HG02678 (cell line): ENCODE measurements around the gene PRAMEF1.
"Not testable (repeated sequence)": the region's sequence is repeated elsewhere in the genome, so short reads cannot be mapped to it uniquely, and the experiment has no call there.

Source experiments
- ATAC-seq: cut with Tn5 transposase; IDR thresholded peaks from one replicate; pipeline ENCODE4 v1.9.1; 2021; ENCODE audit warnings: mild to moderate bottlenecking, moderate library complexity; ENCODE audit not compliant: unreplicated experiment

PRAMEF1 gene

DNA sequence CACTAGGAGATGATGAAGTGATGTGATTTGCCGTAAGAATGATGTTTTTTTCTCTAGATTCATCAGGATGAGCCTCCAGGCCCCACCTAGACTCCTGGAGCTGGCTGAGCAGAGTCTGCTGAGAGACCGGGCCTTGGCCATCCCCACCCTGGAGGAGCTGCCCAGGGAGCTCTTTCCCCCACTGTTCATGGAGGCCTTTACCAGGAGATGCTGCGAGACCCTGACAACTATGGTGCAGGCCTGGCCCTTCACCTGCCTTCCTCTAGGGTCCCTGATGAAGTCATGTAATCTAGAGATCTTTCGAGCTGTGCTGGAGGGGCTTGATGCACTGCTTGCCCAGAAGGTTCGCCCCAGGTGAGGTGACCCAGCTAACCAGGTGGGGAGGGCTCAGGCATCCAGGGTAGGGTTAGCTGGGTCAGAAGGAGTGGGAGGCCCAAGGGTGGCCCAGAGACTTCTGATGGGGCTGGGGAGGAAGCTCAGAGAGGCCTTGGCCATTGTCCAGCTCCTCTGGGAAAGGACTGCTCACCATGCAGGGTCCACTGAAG lies 16.3 kb upstream of the PRAMEF1 start:
- no peak for ATAC-seq

GRCh38 chr1:12775443-12775842 lies 15.8 kb upstream of the PRAMEF1 start:
- ATAC-seq, result no peak

- ATAC-seq, result no peak
Measured at GRCh38 chr1:12776801-12777557, 14.2 kb upstream of the PRAMEF1 start.

GRCh38 chr1:12778061-12778460 lies 13.1 kb upstream of the PRAMEF1 start:
- ATAC-seq, result no peak

DNA sequence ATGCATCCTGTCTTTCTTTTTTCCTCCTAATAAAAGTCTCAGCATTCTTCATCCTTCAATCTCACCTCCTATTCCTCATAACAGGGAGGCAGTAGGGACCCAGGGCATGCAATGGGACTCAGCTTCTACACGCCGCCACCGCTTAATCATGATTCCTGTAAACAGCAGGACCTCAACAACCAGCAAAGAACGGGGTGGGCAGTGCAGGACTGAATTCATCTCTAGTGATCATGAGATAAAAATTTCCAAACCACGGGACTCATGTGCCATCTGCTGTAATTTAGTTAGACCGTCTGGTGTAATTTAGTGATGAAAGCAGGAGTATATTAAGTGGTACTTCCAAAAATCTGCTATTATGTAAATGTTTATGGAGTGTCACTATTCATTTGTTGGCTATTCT lies 12.3 kb upstream of the PRAMEF1 start:
- no peak for ATAC-seq

DNA sequence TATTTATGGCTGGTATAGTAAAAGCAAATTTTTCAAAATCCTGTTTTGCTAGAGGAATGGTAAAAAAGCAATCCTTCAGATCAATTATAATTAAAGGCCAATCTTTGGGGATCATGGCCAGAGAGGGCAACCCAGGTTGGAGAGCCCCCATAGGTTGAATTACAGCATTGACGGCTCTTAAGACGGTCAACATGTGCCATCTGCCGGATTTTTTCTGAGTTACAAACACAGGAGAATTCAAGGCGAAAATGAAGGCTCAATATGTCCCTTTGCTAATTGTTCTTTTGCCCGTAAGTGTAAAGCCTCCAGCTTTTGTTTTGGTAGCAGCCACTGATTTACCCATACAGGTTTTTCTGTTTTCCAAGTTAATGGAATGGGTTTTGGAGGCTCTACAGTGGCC lies 9.7 kb upstream of the PRAMEF1 start:
- not testable (repeated sequence) for ATAC-seq

DNA sequence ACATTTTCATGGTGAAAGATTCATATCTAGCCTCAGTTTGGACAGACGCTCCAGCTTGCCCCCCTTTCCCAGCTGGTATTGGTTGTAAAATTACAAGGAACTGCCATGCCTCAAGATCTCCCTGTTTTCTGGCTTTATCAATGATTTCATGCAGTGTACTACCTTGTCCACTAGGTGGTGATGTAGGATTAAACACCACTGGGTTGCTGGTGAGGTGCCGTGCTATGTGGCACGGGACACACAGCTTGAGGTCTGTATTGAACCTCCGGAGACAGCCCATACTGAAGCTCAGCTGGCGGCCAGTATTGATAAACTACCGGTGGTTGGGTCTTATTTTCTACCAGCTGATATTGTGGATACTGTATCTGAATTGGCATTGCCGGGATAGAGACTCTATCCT lies 7.4 kb upstream of the PRAMEF1 start:
- ATAC-seq, result not testable (repeated sequence)

DNA sequence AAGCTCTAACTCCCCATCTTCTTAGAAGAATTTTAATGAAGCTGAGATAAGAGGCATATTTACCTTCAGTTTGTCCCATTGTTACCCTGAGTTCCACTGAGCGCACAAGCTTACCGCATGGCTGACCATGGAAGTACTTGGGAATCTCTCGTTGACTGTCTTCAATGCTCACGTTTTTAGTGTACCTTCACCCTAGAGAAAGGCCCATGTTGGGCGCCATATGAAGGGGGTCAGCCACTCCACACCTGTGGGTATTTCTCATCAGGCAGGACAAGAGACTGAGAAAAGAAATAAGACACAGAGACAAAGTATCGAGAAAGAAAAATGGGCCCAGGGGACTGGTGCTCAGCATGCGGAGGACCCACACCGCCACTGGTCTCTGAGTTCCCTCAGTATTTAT lies 6.5 kb upstream of the PRAMEF1 start:
- not testable (repeated sequence) for ATAC-seq

GRCh38 chr1:12798911-12799310 lies 7.7 kb downstream of the PRAMEF1 start:
- no peak for ATAC-seq

GRCh38 chr1:12799730-12800129 lies 8.5 kb downstream of the PRAMEF1 start:
- ATAC-seq, result no peak

DNA sequence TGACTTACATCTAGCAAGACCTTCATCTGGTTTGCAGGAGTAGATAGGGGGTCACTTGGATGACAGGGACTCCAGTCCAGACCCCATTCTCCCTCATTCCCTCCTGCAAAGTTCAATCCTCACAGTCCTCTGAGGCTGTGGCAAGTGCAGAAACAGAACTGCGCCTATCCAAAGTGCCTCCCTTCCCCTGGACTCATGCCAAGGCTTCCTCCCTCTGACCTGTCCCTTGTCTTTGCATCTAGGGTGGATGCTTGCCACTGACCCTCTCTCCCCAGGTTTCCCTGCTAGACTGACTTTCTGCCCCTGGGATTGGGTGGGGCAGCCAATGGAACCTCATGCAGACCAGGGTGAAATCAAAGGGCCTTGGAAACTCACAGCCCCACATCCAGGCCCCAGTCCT lies 18.7 kb downstream of the PRAMEF1 start:
- no peak for ATAC-seq

DNA sequence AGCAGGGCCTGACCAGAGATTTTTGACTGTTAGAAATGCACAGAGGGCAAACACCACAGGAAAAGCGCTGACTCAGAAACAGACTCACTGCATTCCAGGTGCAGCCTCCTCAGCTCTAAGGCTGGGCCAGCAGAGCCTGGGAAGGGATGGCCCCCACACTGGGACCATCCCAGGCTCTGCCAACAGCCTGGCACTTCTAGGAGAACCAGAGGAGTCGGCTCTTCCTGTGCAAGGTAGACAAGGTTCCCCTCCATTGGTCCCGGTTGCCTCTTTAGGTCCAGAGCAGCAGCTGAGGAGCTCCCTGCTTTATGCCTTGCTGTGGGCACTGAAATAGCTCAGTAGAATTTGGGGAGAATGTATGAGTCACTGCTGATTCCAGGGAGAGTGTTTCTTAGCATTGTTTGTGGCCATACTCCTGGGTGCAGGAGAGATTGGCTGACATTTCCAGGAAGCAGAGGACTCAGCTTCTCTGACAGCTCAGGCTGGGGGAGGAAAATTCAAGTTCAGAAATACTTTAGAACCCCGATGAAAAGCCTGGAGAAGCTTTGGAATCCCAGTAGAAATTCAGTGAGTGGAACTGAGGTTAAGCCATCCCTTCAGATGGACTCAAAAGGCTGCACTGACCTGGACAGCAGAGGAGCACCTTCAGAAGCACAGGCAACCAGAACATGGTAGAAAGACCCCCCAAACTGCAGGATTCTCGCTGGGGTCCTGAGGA lies 19.7 kb downstream of the PRAMEF1 start:
- ATAC-seq, result no peak

GRCh38 chr1:12811409-12811784 lies 20.2 kb downstream of the PRAMEF1 start:
- no peak for ATAC-seq

GRCh38 chr1:12819061-12819460 lies 27.9 kb downstream of the PRAMEF1 start:
- ATAC-seq, result not testable (repeated sequence)

- ATAC-seq, result not testable (repeated sequence)
Measured at GRCh38 chr1:12831310-12831709, 40.1 kb downstream of the PRAMEF1 start, which contains the start of gene PRAMEF11. Gene PRAMEF11 (minus strand): TSS chr1:12831410. CDS start chr1:12828789, 2,621 bp downstream.

GRCh38 chr1:12833251-12833650 lies 42.1 kb downstream of the PRAMEF1 start:
- ATAC-seq, result not testable (repeated sequence)
